B cell (primary cell): ENCODE results near the gene SLC48A1. TPM values are rescaled to one million over a fixed set of nuclear protein-coding genes. Genes with fewer than 3 reads are reported as not detected.

Experiments
- ATAC-seq: fragments of 200-7000 bp; cut with Tn5 transposase; one replicate; pipeline ENCODE4 v1.10.0; 2021; ENCODE audit warnings: low read depth, mild to moderate bottlenecking, moderate number of reproducible peaks, moderate library complexity
- CTCF ChIA-PET: fragments of 350-600 bp; sonication (Branson Sonifier 250); formaldehyde crosslinking; loops from one replicate; lab custom pipeline; 2021; ENCODE audit warnings: antibody characterized with exemption, inconsistent platforms; lab: Charles Lee
- POLR2A ChIA-PET: fragments of 350-600 bp; sonication (Branson Sonifier 250); formaldehyde crosslinking; loops from one replicate; lab custom pipeline; 2021; ENCODE audit warnings: antibody characterized with exemption; lab: Charles Lee
- DNase-seq: peaks from one replicate; pipeline ENCODE4 v3.0.0; 2013
- H2AFZ ChIP-seq: 2 replicates; pipeline ENCODE4 v1.6.1; 2012; ENCODE audit warnings: mild to moderate bottlenecking, low read depth, low read length; ENCODE audit not compliant: insufficient read depth, poor library complexity, severe bottlenecking
- H3K27ac ChIP-seq, 2 donors: 1 replicate in 1 of 2; 2 replicates in 1 of 2; pipeline ENCODE4 v1.5.1; 2012 to 2013; ENCODE audit warnings: low read length in 2 of 2, mild to moderate bottlenecking in 2 of 2, moderate library complexity in 1 of 2
- H3K27me3 ChIP-seq, 4 experiments: fragments of 200-600 bp in 1 of 4; sonication (generic) in 1 of 4; replicated peaks in 1 of 4; 1 replicate in 2 of 4; 2 replicates in 2 of 4; pipeline versions ENCODE4 v1.6.1 to v1.7.0; 2013 to 2016; ENCODE audit warnings: low read length in 3 of 4, mild to moderate bottlenecking in 2 of 4, mixed read lengths in 1 of 4, moderate library complexity in 1 of 4; ENCODE audit not compliant: insufficient read depth in 4 of 4, control insufficient read depth in 3 of 4; ENCODE audit errors: control extremely low read depth in 1 of 4
- H3K36me3 ChIP-seq, 2 experiments: replicated peaks in 1 of 2; 1 replicate in 1 of 2; 2 replicates in 1 of 2; pipeline versions ENCODE4 v1.6.1 to v1.7.1; 2013; ENCODE audit warnings: low read length in 1 of 2; ENCODE audit not compliant: insufficient read depth in 2 of 2, control insufficient read depth in 1 of 2; ENCODE audit errors: control extremely low read depth in 1 of 2, extremely low read depth in 1 of 2
- H3K4me1 ChIP-seq, 2 donors: fragments of 200-600 bp in 1 of 2; sonication (generic) in 1 of 2; 1 replicate in 1 of 2; 2 replicates in 1 of 2; pipeline versions ENCODE4 v1.5.1 to v1.6.1; 2013 to 2017; ENCODE audit warnings: low read length in 2 of 2; ENCODE audit not compliant: control insufficient read depth in 2 of 2, insufficient read depth in 2 of 2
- H3K4me2 ChIP-seq: replicated peaks from 2 replicates; pipeline ENCODE3; 2012; ENCODE audit warnings: mild to moderate bottlenecking, low read depth, low read length; ENCODE audit not compliant: poor library complexity, severe bottlenecking
- H3K4me3 ChIP-seq, 5 experiments: fragments of 200-600 bp in 1 of 5; sonication (generic) in 1 of 5; 1 replicate in 3 of 5; 2 replicates in 2 of 5; pipeline versions ENCODE4 v1.5.1 to v1.7.0; 2011 to 2016; ENCODE audit warnings: low read length in 4 of 5, mild to moderate bottlenecking in 4 of 5, low read depth in 2 of 5, control low read depth in 1 of 5, moderate library complexity in 1 of 5; ENCODE audit not compliant: insufficient read depth in 1 of 5; ENCODE audit errors: control extremely low read depth in 1 of 5, extremely low read depth in 1 of 5
- H3K79me2 ChIP-seq: fragments of 200-600 bp; sonication (generic); one replicate; pipeline ENCODE4 v1.6.0; 2016; ENCODE audit warnings: low read length; ENCODE audit not compliant: control insufficient read depth, insufficient read depth
- H3K9ac ChIP-seq: fragments of 200-600 bp; sonication (generic); 2 replicates; pipeline ENCODE4 v1.6.1; 2017; ENCODE audit warnings: mild to moderate bottlenecking, low read length, moderate library complexity
- H3K9me3 ChIP-seq, 3 donors: one replicate each; pipeline versions ENCODE4 v1.6.1 to v1.7.1; 2013; ENCODE audit warnings: low read length in 2 of 3; ENCODE audit not compliant: control insufficient read depth in 2 of 3, insufficient read depth in 1 of 3; ENCODE audit errors: control extremely low read depth in 1 of 3
- H4K20me1 ChIP-seq: 2 replicates; pipeline ENCODE4 v1.6.0; 2012; ENCODE audit warnings: mild to moderate bottlenecking, low read length; ENCODE audit not compliant: insufficient read depth, control insufficient read depth, poor library complexity, severe bottlenecking
- H3K27ac Mint-ChIP-seq: one replicate; pipeline ENCODE4 v1.8.0; 2021; ENCODE audit warnings: mixed read lengths
- H3K27me3 Mint-ChIP-seq: one replicate; pipeline ENCODE4 v1.8.0; 2021; ENCODE audit warnings: mixed read lengths
- H3K4me1 Mint-ChIP-seq: one replicate; pipeline ENCODE4 v1.8.0; 2021; ENCODE audit warnings: mixed read lengths
- H3K4me3 Mint-ChIP-seq: one replicate; pipeline ENCODE4 v1.8.0; 2021; ENCODE audit warnings: mixed read lengths
- H3K9me3 Mint-ChIP-seq: one replicate; pipeline ENCODE4 v1.8.0; 2022; ENCODE audit warnings: mixed read lengths; ENCODE audit not compliant: insufficient read depth
- CTCF ChIP-seq: fragments of 200-600 bp; IDR thresholded peaks from one replicate; pipeline ENCODE4 v1.8.0; 2022; ENCODE audit warnings: antibody characterized with exemption, mild to moderate bottlenecking
- EZH2 ChIP-seq: IDR thresholded peaks from 2 replicates; pipeline ENCODE4 v1.6.1; 2012; ENCODE audit warnings: borderline replicate concordance, low read depth, mild to moderate bottlenecking, moderate library complexity, low read length; ENCODE audit not compliant: insufficient read depth, poor library complexity, severe bottlenecking
- WGBS: methylation state at CpG from one replicate; pipeline ENCODE4 v1.1.5; 2013; ENCODE audit warnings: missing lambda C conversion rate; ENCODE audit not compliant: insufficient coverage; 5-methylcytosine and 5-hydroxymethylcytosine counted together
- intact Hi-C: fragments of 100-400 bp; cut with micrococcal nuclease; formaldehyde crosslinking; loops from one replicate; pipeline ENCODE4 v1.10.0; 2022
- polyA plus RNA-seq: library from polyadenylated mRNA; depleted of rRNA; stranded (reverse); fragments of >200 nt; gene quantifications from 2 replicates; pipeline ENCODE4 v1.2.3, GENCODE V29; 2012
- total RNA-seq, 2 donors: library from RNA; stranded (reverse); fragments of 120-200 nt in 1 of 2; gene quantifications; 1 replicate in 1 of 2; 2 replicates in 1 of 2; pipeline versions ENCODE4 v1.2.3 to v1.2.4, GENCODE V29; 2013 to 2022

Gene SLC48A1
- total and polyA plus RNA-seq, 2 donors (not counting 1 experiment from before 2014, with no cell fraction given): 8.0 to 20.0 TPM

GRCh38 chr12:47746523-47746922 is 26.5 kb upstream of the SLC48A1 start:
- DNase-seq (no peak), ATAC-seq (no peak)
- WGBS: 93% methylated on average over 4 of the region's 7 CpGs
- Histone ChIP-seq H3K27me3 (no peaks in the 10 kb centered on the region), H4K20me1 (no peaks in the 10 kb centered on the region), H3K36me3 (no peaks in the 10 kb centered on the region), H3K27ac (no peak overlapping the region), H3K4me1 (peaks cover 22 to 43% of the 10 kb centered on the region in 2 donors), H3K4me3 (peak overlapping the region in 1 of 5 experiments; percentile 4), H3K4me2 (peak overlapping the region; percentile 62), H3K9ac (peak overlapping the region; percentile 18), H2AFZ (no peak overlapping the region), H3K9me3 (no peaks in the 10 kb centered on the region), H3K79me2 (no peaks in the 10 kb centered on the region)
- no peak for TF ChIP-seq EZH2
- no peak for TF ChIP-seq CTCF
- H3K27ac Mint-ChIP-seq: peak overlapping the region; percentile 57
- intact Hi-C loops: no loop called here
- ChIA-PET CTCF (interaction anchor here (0.6 to 15.0 kb wide), 6 partner anchors 11 to 92 kb away, joined by 3 to 515 read pairs (median 140); partner anchors contain the start of genes RAPGEF3, RPAP3 and SLC48A1), POLR2A (interaction anchor here (1.4 kb wide), 1 partner anchor 12 kb away, joined by 3 read pairs; no protein-coding TSS in a partner anchor)
- peaks cover 49% of the 10 kb centered on the region for H3K4me1 Mint-ChIP-seq
- H3K4me3 Mint-ChIP-seq: peak overlapping the region; percentile 10
- no peaks in the 10 kb centered on the region for H3K9me3 Mint-ChIP-seq
- H3K27me3 Mint-ChIP-seq: no peaks in the 10 kb centered on the region

GRCh38 chr12:47747126-47747525 is 25.9 kb upstream of the SLC48A1 start:
- no peaks in the 10 kb centered on the region for H4K20me1 ChIP-seq
- no peaks in the 10 kb centered on the region for H3K27me3 ChIP-seq
- peak; percentile 71 for DNase-seq
- peak; percentile 81 for ATAC-seq
- 22% methylated on average over 4 of the region's 4 CpGs for WGBS
- intact Hi-C loops: loop anchor here (1.0 kb wide), 1 partner anchor 12 kb away; no protein-coding TSS in a partner anchor
- no peaks in the 10 kb centered on the region for H3K79me2 ChIP-seq
- CTCF ChIA-PET: interaction anchor here (0.6 to 15.0 kb wide), 7 partner anchors 10 to 91 kb away, joined by 3 to 515 read pairs (median 11); partner anchors contain the start of genes RAPGEF3, RPAP3 and SLC48A1
- no peaks in the 10 kb centered on the region for H3K36me3 ChIP-seq
- no peak for TF ChIP-seq CTCF
- TF ChIP-seq EZH2: no peak
- H3K9ac ChIP-seq: peak overlapping the region; percentile 18
- Mint-ChIP-seq H3K4me3 (peak overlapping the region; percentile 36), H3K27ac (peak overlapping the region; percentile 57), H3K9me3 (no peaks in the 10 kb centered on the region), H3K27me3 (no peaks in the 10 kb centered on the region), H3K4me1 (peaks cover 45% of the 10 kb centered on the region)
- H2AFZ ChIP-seq: no peak overlapping the region
- peak overlapping the region; percentile 62 for H3K4me2 ChIP-seq
- H3K27ac ChIP-seq: no peak overlapping the region
- H3K9me3 ChIP-seq: no peaks in the 10 kb centered on the region
- POLR2A ChIA-PET: interaction anchor here (0.6 to 1.4 kb wide), 4 partner anchors 11 to 33 kb away, joined by 3 to 7 read pairs (median 4); partner anchors contain the start of gene RAPGEF3
- peak overlapping the region in 1 of 5 experiments; percentile 4 for H3K4me3 ChIP-seq
- peaks cover 18 to 38% of the 10 kb centered on the region in 2 donors for H3K4me1 ChIP-seq
